ENCODE results near the gene TEX55. TPM values are rescaled to one million over a fixed set of nuclear protein-coding genes. Genes with fewer than 3 reads are reported as not detected.
"Not testable (repeated sequence)": the region's sequence is repeated elsewhere in the genome, so short reads cannot be mapped to it uniquely, and the experiment has no call there.

TEX55 gene
- total RNA-seq, 2 experiments from 2014 or later = not detected

- POLR2A ChIA-PET = no interaction called here
- H3K9me3 Mint-ChIP-seq = peaks cover 2% of the 10 kb centered on the region
- H3K4me3 Mint-ChIP-seq = no peak overlapping the region
- H3K27ac Mint-ChIP-seq = no peak overlapping the region
- no peak for ATAC-seq (ENCODE audit: low read depth)
- H3K4me1 Mint-ChIP-seq = no peaks in the 10 kb centered on the region
- no peaks in the 10 kb centered on the region for H3K36me3 Mint-ChIP-seq
- DNase-seq = no peak
- H3K27me3 Mint-ChIP-seq = peaks cover 5% of the 10 kb centered on the region
Measured at GRCh38 chr3:119140466-119140865, 5.5 kb upstream of the TEX55 start.

- H3K9me3 Mint-ChIP-seq = no peaks in the 10 kb centered on the region
- POLR2A ChIA-PET = interaction anchor here (0.6 kb wide), 1 partner anchor 94 kb away, joined by 5 read pairs; no protein-coding TSS in a partner anchor
- DNase-seq = no peak
- ATAC-seq (ENCODE audit: low read depth) = no peak
- H3K4me3 Mint-ChIP-seq = no peak overlapping the region
- no peak overlapping the region for H3K27ac Mint-ChIP-seq
- no peaks in the 10 kb centered on the region for H3K27me3 Mint-ChIP-seq
- H3K36me3 Mint-ChIP-seq = no peaks in the 10 kb centered on the region
- H3K4me1 Mint-ChIP-seq = no peaks in the 10 kb centered on the region
Measured at GRCh38 chr3:119145128-119145499, 851 bp upstream of the TEX55 start.

GRCh38 chr3:119146578-119147375 lies 812 bp downstream of the TEX55 start:
- H3K4me1 Mint-ChIP-seq = no peaks in the 10 kb centered on the region
- ATAC-seq (ENCODE audit: low read depth) (no peak), DNase-seq (no peak)
- POLR2A ChIA-PET = no interaction called here
- no peak overlapping the region for H3K4me3 Mint-ChIP-seq
- no peaks in the 10 kb centered on the region for H3K27me3 Mint-ChIP-seq
- no peaks in the 10 kb centered on the region for H3K9me3 Mint-ChIP-seq
- H3K27ac Mint-ChIP-seq = no peak overlapping the region
- no peaks in the 10 kb centered on the region for H3K36me3 Mint-ChIP-seq

- Mint-ChIP-seq H3K36me3 (no peaks in the 10 kb centered on the region), H3K27me3 (no peaks in the 10 kb centered on the region), H3K4me1 (no peaks in the 10 kb centered on the region), H3K27ac (no peak overlapping the region), H3K9me3 (no peaks in the 10 kb centered on the region), H3K4me3 (no peak overlapping the region)
- ATAC-seq (ENCODE audit: low read depth) (no peak), DNase-seq (no peak)
- POLR2A ChIA-PET = no interaction called here
Measured at GRCh38 chr3:119147494-119147893, 1.5 kb downstream of the TEX55 start.

- Mint-ChIP-seq H3K27me3 (no peaks in the 10 kb centered on the region), H3K4me1 (no peaks in the 10 kb centered on the region), H3K4me3 (no peak overlapping the region), H3K9me3 (peaks cover 1% of the 10 kb centered on the region), H3K27ac (no peak overlapping the region), H3K36me3 (peaks cover 2% of the 10 kb centered on the region)
- DNase-seq = no peak
- POLR2A ChIA-PET = no interaction called here
- ATAC-seq (ENCODE audit: low read depth) = no peak
Measured at GRCh38 chr3:119148493-119149180, 2.7 kb downstream of the TEX55 start.

GRCh38 chr3:119149484-119149883 lies 3.5 kb downstream of the TEX55 start:
- Mint-ChIP-seq H3K27me3 (peaks cover 4% of the 10 kb centered on the region), H3K9me3 (peaks cover 6% of the 10 kb centered on the region), H3K36me3 (peaks cover 4% of the 10 kb centered on the region), H3K4me3 (no peak overlapping the region), H3K27ac (no peak overlapping the region), H3K4me1 (no peaks in the 10 kb centered on the region)
- no peak for DNase-seq
- POLR2A ChIA-PET = no interaction called here
- ATAC-seq (ENCODE audit: low read depth) = no peak

- Mint-ChIP-seq H3K4me1 (no peaks in the 10 kb centered on the region), H3K27ac (no peak overlapping the region), H3K27me3 (peaks cover 24% of the 10 kb centered on the region), H3K36me3 (peaks cover 4% of the 10 kb centered on the region), H3K9me3 (peaks cover 11% of the 10 kb centered on the region), H3K4me3 (no peak overlapping the region)
- no peak for DNase-seq
- no peak for ATAC-seq (ENCODE audit: low read depth)
- POLR2A ChIA-PET = interaction anchor here (0.5 kb wide), 1 partner anchor 23 kb away, joined by 4 read pairs; no protein-coding TSS in a partner anchor
Measured at GRCh38 chr3:119156868-119157267, 10.9 kb downstream of the TEX55 start.

GRCh38 chr3:119157971-119158370 lies 12.0 kb downstream of the TEX55 start:
- no peaks in the 10 kb centered on the region for H3K4me1 Mint-ChIP-seq
- ATAC-seq (ENCODE audit: low read depth) (no peak), DNase-seq (no peak)
- POLR2A ChIA-PET = no interaction called here
- no peak overlapping the region for H3K27ac Mint-ChIP-seq
- H3K4me3 Mint-ChIP-seq = no peak overlapping the region
- H3K27me3 Mint-ChIP-seq = peaks cover 27% of the 10 kb centered on the region
- peaks cover 2% of the 10 kb centered on the region for H3K36me3 Mint-ChIP-seq
- peaks cover 10% of the 10 kb centered on the region for H3K9me3 Mint-ChIP-seq

- Mint-ChIP-seq H3K4me3 (no peak overlapping the region), H3K27me3 (peaks cover 19% of the 10 kb centered on the region), H3K27ac (no peak overlapping the region), H3K4me1 (no peaks in the 10 kb centered on the region), H3K36me3 (no peaks in the 10 kb centered on the region), H3K9me3 (peaks cover 2% of the 10 kb centered on the region)
- POLR2A ChIA-PET = no interaction called here
- ATAC-seq (ENCODE audit: low read depth) = no peak
- no peak for DNase-seq
Measured at GRCh38 chr3:119160361-119160760, 14.4 kb downstream of the TEX55 start.

- no peak for DNase-seq
- no peak for ATAC-seq (ENCODE audit: low read depth)
- H3K4me3 Mint-ChIP-seq = no peak overlapping the region
- peaks cover 14% of the 10 kb centered on the region for H3K27me3 Mint-ChIP-seq
- H3K27ac Mint-ChIP-seq = no peak overlapping the region
- POLR2A ChIA-PET = no interaction called here
- peaks cover 2% of the 10 kb centered on the region for H3K9me3 Mint-ChIP-seq
- H3K4me1 Mint-ChIP-seq = no peaks in the 10 kb centered on the region
- H3K36me3 Mint-ChIP-seq = no peaks in the 10 kb centered on the region
Measured at GRCh38 chr3:119160815-119161214, 14.8 kb downstream of the TEX55 start.

GRCh38 chr3:119161240-119161639 lies 15.3 kb downstream of the TEX55 start:
- H3K4me3 Mint-ChIP-seq = no peak overlapping the region
- H3K27me3 Mint-ChIP-seq = peaks cover 14% of the 10 kb centered on the region
- no peak overlapping the region for H3K27ac Mint-ChIP-seq
- H3K36me3 Mint-ChIP-seq = no peaks in the 10 kb centered on the region
- ATAC-seq (ENCODE audit: low read depth) = no peak
- H3K9me3 Mint-ChIP-seq = peaks cover 2% of the 10 kb centered on the region
- POLR2A ChIA-PET = no interaction called here
- H3K4me1 Mint-ChIP-seq = no peaks in the 10 kb centered on the region
- DNase-seq = no peak

- DNase-seq; POLR2A ChIA-PET; H3K4me1 Mint-ChIP-seq; H3K27ac Mint-ChIP-seq; H3K36me3 Mint-ChIP-seq; ATAC-seq (ENCODE audit: low read depth); H3K4me3 Mint-ChIP-seq; H3K9me3 Mint-ChIP-seq: not testable (repeated sequence)
- peaks cover 12% of the 10 kb centered on the region for H3K27me3 Mint-ChIP-seq
Measured at GRCh38 chr3:119164745-119165144, 18.8 kb downstream of the TEX55 start.

- POLR2A ChIA-PET = no interaction called here
- H3K27ac Mint-ChIP-seq = no peak overlapping the region
- no peaks in the 10 kb centered on the region for H3K36me3 Mint-ChIP-seq
- no peak overlapping the region for H3K4me3 Mint-ChIP-seq
- no peak for DNase-seq
- H3K27me3 Mint-ChIP-seq = peaks cover 26% of the 10 kb centered on the region
- no peaks in the 10 kb centered on the region for H3K9me3 Mint-ChIP-seq
- ATAC-seq (ENCODE audit: low read depth) = no peak
- no peaks in the 10 kb centered on the region for H3K4me1 Mint-ChIP-seq
Measured at GRCh38 chr3:119170821-119171220, 24.9 kb downstream of the TEX55 start.

GRCh38 chr3:119173325-119173724 lies 27.4 kb downstream of the TEX55 start, which contains the start of gene UPK1B:
TSS of gene UPK1B (plus strand) at chr3:119173598. CDS start at chr3:119186742, 13,144 bp downstream.
- H3K4me3 Mint-ChIP-seq = no peak within 1 kb of the TSS
- no peak for ATAC-seq (ENCODE audit: low read depth)

More at GRCh38 chr3:119173325-119173724, 27.4 kb downstream of the TEX55 start, which contains the start of gene UPK1B:
- POLR2A ChIA-PET = no interaction called here
- Mint-ChIP-seq H3K4me1 (no peaks in the 10 kb centered on the region), H3K36me3 (no peaks in the 10 kb centered on the region), H3K27me3 (peaks cover 40% of the 10 kb centered on the region), H3K27ac (no peak within 1 kb of the TSS), H3K9me3 (no peaks in the 10 kb centered on the region)
- DNase-seq = no peak
